Subcutaneous preadipocyte (primary cell): ENCODE data around the gene TMEM14A. TPM values are rescaled to one million over a fixed set of nuclear protein-coding genes. Genes with fewer than 3 reads are reported as not detected.

ENCODE experiments used
- small RNA-seq: library from RNA; depleted of rRNA; stranded (forward); fragments of <200 nt; gene quantifications from one replicate; pipeline ENCODE3, GENCODE V24; 2012
- total RNA-seq: library from RNA; depleted of rRNA; stranded (reverse); fragments of >200 nt; gene quantifications from 2 replicates; pipeline ENCODE4 v1.2.3, GENCODE V29; 2012

The TMEM14A gene, protein sequence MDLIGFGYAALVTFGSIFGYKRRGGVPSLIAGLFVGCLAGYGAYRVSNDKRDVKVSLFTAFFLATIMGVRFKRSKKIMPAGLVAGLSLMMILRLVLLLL
- 16.0 and 24.3 TPM in 2 replicates for total RNA-seq

DNA sequence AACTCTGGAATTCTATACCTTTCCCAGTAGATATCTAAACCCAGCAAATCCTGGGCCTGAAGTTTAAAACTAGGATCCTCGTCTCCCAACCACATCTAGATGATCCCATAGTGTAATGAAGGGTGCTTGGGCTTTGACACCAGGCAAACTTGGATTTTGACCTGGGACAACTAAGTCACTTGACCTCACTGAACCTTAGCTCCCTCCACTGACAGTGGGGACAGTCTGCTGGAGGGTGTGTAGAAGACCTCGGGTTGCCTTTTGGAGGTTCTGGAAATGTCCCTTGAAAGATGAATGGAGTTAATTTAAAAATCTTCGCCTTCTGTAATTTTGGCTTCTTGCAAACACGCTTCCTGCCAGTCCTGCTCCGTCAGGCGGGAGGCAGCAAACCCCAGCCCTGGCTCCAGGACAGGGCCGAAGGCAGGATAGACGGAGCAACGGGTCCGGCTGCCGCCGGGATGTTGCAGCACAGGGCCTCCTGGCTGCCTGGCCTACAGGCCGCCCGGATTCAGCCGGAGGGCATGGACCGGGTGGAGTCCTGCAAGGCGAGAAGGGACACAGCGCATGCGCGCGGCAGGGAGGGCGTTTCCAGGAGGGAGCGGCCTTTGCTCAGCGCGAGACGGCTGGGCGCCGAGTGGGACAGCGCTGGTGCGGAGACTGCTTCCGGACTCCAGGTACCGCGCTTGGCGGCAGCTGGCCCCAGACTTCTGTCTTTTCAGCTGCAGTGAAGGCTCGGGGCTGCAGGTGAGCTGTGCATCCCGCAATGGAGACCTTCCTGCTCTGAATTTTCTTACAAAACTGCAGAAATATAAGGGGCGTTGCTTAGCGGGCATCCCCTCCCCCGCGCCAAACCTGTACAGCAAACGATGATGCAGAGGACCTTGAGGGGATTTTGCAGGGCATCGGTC, at the start of gene TMEM14A:
TSS of gene TMEM14A (plus strand) at position 612 of the 908 bp plus-strand sequence. CDS start 5,990 bp downstream, outside the sequence.

Small RNA genes lying within 50 kb of the gene (small RNA-seq; reads per million reads assigned to genes)
- not detected for gene AL109918.2

Other genes starting within 250 kb of the TMEM14A start
- gene TRAM2, start 94.1 kb upstream of the TMEM14A start, total RNA-seq, result 120 and 135 TPM in 2 replicates
- not detected in 2 replicates for gene GSTA2, start 92.4 kb downstream of the TMEM14A start, total RNA-seq
- not detected in 2 replicates for gene GSTA1, start 132.7 kb downstream of the TMEM14A start, total RNA-seq
- not detected in 2 replicates for gene GSTA5, start 169.7 kb downstream of the TMEM14A start, total RNA-seq
- gene GSTA3, start 238.6 kb downstream of the TMEM14A start, total RNA-seq, result not detected in 2 replicates